Measurements from ENCODE around the gene MAGIX. TPM values are rescaled to one million over a fixed set of nuclear protein-coding genes. Genes with fewer than 3 reads are reported as not detected.

The MAGIX gene
- total and polyA plus RNA-seq, 2 of the 4 experiments (the other 2 are of a cell fraction), result 0.72 to 1.1 TPM

DNA sequence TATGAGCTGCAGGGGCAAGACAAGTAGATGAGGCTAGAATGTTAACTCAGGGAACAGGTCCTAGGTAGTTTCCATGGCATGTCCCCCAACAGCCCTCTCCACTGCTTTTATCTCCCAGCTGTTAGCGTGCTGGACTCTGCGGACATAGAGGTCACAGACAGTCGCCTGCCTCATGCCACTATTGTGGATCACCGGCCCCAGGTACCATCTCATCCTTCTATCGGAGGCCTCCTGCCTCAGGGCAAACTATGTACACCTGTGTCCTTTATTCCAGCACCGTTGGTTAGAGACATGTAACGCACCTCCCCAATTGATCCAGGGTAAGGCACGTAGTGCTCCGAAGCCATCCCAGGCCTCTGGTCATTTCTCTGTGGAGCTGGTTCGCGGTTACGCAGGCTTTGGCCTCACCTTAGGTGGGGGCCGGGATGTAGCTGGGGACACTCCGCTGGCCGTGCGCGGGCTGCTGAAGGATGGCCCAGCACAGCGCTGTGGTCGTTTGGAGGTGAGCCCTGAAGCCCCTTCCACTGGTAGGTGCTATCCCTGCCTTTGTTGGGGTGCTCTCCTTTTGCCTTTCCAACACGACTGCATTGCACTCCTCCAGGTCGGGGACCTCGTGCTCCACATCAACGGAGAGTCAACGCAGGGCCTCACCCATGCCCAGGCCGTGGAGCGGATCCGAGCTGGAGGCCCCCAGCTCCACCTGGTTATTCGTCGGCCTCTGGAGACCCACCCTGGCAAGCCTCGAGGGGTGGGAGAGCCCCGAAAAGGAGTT, 2.2 kb downstream of the MAGIX start (continued):
- TF ChIP-seq MXI1 (IDR thresholded peaks at IDR 0.05; ENCODE audit: borderline replicate concordance, low read depth, low read length), result no peak

DNA sequence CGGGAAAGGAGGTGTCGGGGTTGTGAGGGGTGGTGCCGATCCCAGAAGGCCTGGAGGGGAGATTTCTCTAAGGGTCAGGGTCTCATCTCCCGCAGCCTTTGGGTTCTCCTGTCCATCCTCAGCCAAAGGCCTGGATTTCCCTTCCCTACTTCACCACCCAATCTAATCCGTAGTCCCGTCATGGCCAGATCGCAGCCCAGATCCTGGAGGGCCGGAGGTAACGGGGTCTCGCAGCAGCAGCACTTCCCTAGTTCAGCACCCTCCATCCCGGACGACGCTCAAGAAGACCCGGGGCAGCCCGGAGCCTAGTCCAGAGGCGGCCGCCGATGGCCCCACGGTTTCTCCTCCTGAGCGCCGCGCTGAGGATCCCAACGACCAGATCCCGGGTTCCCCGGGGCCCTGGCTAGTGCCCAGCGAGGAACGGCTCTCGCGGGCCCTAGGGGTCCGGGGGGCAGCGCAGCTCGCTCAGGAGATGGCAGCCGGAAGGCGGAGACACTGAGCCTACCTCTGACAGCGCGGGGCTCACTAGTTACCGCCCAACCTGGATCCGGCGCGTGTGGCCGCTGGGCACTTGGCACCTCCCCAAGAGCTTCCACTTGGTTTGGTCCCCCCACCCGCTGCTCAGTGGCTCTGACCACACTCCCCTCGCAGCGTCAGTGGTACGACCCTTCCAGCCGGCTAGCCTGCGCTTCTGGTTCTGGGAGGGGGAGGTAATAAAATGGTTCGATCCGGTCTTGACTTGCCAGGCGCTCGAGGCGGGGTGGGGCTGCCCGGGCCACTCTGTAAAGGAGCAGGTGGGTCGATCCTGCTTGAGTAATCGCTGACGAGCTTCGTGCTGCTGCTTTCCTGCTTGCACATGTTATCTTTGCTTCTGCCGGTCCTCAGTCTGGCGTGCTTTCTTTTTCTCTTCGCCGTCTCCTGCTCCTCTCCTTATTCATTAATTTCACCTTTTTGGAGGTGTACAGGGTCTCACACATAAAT, 3.6 kb downstream of the MAGIX start:
- H3K4ac ChIP-seq (ENCODE audit: low read depth, low read length), result peak overlapping the region; percentile 70
- H2BK15ac ChIP-seq (ENCODE audit: low read depth, low read length), result peak overlapping the region; percentile 73; the same call in 2 of the 3 replicates
- peak overlapping the region; percentile 80 to 89 for H4K8ac ChIP-seq (ENCODE audit: low read depth in 2 of 2, low read length in 2 of 2)
- no peaks in the 10 kb centered on the region for H4K20me1 ChIP-seq (ENCODE audit: insufficient read depth, low read length)
- H3K14ac ChIP-seq (replicated peaks; ENCODE audit: low read depth, low read length), result peak overlapping the region; percentile 15; the same call in 1 of the 2 replicates
- peak overlapping the region; percentile 18 for H3K18ac ChIP-seq (ENCODE audit: low read depth, low read length)
- peaks cover 9% of the 10 kb centered on the region for H3K4me1 ChIP-seq (ENCODE audit: control insufficient read depth, insufficient read depth, low read length)
- peak; percentile 61 for DNase-seq
- POLR2A ChIA-PET (ENCODE audit: unreplicated experiment), result interaction anchor here (1.4 kb wide), 1 partner anchor 10 kb away, joined by 3 read pairs; no protein-coding TSS in a partner anchor
- peak overlapping the region; percentile 98 for H4K91ac ChIP-seq (ENCODE audit: insufficient read depth, low read depth, low read length)
- no TSS peak for BruUV-seq (replicated peaks)
- no peaks in the 10 kb centered on the region for H3K27me3 ChIP-seq (ENCODE audit: control insufficient read depth, insufficient read depth, low read length)
- peak overlapping the region; percentile 50 for H4K5ac ChIP-seq (ENCODE audit: low read depth, low read length)
- 45% methylated on average over 17 of the region's 61 CpGs; no CpG with 5 or more reads in 1 of the 2 experiments for WGBS, 2 experiments (ENCODE audit: extremely low coverage in 2 of 2, insufficient read length in 1 of 2)
- intact Hi-C loops (cut with micrococcal nuclease) (loop anchor here (10.0 kb wide), 1 partner anchor 91 kb away; the partner anchor contains the start of genes PRAF2 and WDR45), dilution Hi-C loops (cut with HindIII; ENCODE audit: low sequenced_read_pairs, unreplicated experiment) (no loop called here), in situ Hi-C loops (cut with MboI; ENCODE audit: low sequenced_read_pairs) (no loop called here)
- ATAC-seq (ENCODE audit: low read depth), result no peak
- H2AK9ac ChIP-seq (replicated peaks; ENCODE audit: low read depth, low read length, poor library complexity), result peak overlapping the region; percentile 93
- H3K23ac ChIP-seq (ENCODE audit: low read depth, low read length), result peak overlapping the region; percentile 14; the same call in 1 of the 2 replicates
- H3K9ac ChIP-seq (ENCODE audit: low read depth, low read length), result peak overlapping the region; percentile 69
- CTCF ChIA-PET, result interaction anchor here (1.3 kb wide), 1 partner anchor 10 kb away, joined by 3 read pairs; no protein-coding TSS in a partner anchor
- peak overlapping the region; percentile 92 for H2AFZ ChIP-seq (replicated peaks; ENCODE audit: low read length, poor library complexity)
- H3K27ac ChIP-seq (ENCODE audit: insufficient read depth, low read length), result peak overlapping the region; percentile 91
- no peaks in the 10 kb centered on the region for H3K9me1 ChIP-seq (ENCODE audit: insufficient read depth, low read length)
- H2BK120ac ChIP-seq (ENCODE audit: low read depth, low read length), result peak overlapping the region; percentile 50
- H2BK5ac ChIP-seq (ENCODE audit: low read depth, low read length, poor library complexity, severe bottlenecking), result peak overlapping the region; percentile 93
- H2AK5ac ChIP-seq (ENCODE audit: low read depth, low read length), result peak overlapping the region; percentile 33
- no peaks in the 10 kb centered on the region for H3K36me3 ChIP-seq (ENCODE audit: control insufficient read depth, insufficient read depth, low read length)
- no peaks in the 10 kb centered on the region; a peak in 1 of 4 replicates for H3K79me1 ChIP-seq (ENCODE audit: low read depth in 1 of 2, low read length in 2 of 2)
- H3K4me2 ChIP-seq (ENCODE audit: low read depth, low read length), result peak overlapping the region; percentile 45
- H2BK20ac ChIP-seq (ENCODE audit: low read depth, low read length), result peak overlapping the region; percentile 27
- peak overlapping the region; percentile 63; the same call in 1 of the 2 replicates for H3K56ac ChIP-seq (ENCODE audit: extremely low read depth, insufficient read depth, low read length)
- peak overlapping the region; percentile 39; the same call in 1 of the 2 replicates for H3K4me3 ChIP-seq (ENCODE audit: insufficient read depth, low read depth, low read length)
- no peaks in the 10 kb centered on the region; the same call in 1 of the 2 replicates for H3K9me3 ChIP-seq (ENCODE audit: control insufficient read depth, insufficient read depth, low read length)
- 0 out of 2 replicates have a peak, but pooled peaks have one; percentile 26 for TF ChIP-seq BHLHE40 (IDR thresholded peaks at IDR 0.05; ENCODE audit: low read depth, low read length)
- no peak for TF ChIP-seq NFE2L2 (IDR thresholded peaks at IDR 0.05; ENCODE audit: low read depth, low read length)
- TF ChIP-seq, protein P1, sequence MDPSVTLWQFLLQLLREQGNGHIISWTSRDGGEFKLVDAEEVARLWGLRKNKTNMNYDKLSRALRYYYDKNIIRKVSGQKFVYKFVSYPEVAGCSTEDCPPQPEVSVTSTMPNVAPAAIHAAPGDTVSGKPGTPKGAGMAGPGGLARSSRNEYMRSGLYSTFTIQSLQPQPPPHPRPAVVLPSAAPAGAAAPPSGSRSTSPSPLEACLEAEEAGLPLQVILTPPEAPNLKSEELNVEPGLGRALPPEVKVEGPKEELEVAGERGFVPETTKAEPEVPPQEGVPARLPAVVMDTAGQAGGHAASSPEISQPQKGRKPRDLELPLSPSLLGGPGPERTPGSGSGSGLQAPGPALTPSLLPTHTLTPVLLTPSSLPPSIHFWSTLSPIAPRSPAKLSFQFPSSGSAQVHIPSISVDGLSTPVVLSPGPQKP (IDR thresholded peaks at IDR 0.05; ENCODE audit: borderline replicate concordance, low read depth, low read length), result no peak
- TF ChIP-seq SMC3 (IDR thresholded peaks at IDR 0.05; ENCODE audit: low read depth, low read length), result no peak
- TF ChIP-seq RFX5 (IDR thresholded peaks at IDR 0.05; ENCODE audit: low read depth, low read length), result no peak
- TF ChIP-seq, protein P2, sequence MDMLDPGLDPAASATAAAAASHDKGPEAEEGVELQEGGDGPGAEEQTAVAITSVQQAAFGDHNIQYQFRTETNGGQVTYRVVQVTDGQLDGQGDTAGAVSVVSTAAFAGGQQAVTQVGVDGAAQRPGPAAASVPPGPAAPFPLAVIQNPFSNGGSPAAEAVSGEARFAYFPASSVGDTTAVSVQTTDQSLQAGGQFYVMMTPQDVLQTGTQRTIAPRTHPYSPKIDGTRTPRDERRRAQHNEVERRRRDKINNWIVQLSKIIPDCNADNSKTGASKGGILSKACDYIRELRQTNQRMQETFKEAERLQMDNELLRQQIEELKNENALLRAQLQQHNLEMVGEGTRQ (IDR thresholded peaks at IDR 0.05; ENCODE audit: low read depth, low read length), result no peak
- 0 out of 2 replicates have a peak, but pooled peaks have one; percentile 17 for TF ChIP-seq CEBPB (IDR thresholded peaks at IDR 0.05; ENCODE audit: low read depth, low read length)
